GM19372 (cell line): ENCODE data around the gene NID1.
"Not testable (repeated sequence)": the region's sequence is repeated elsewhere in the genome, so short reads cannot be mapped to it uniquely, and the experiment has no call there.

Experiments used
- ATAC-seq: cut with Tn5 transposase; IDR thresholded peaks from one replicate; pipeline ENCODE4 v1.9.1; 2021; ENCODE audit warnings: mild to moderate bottlenecking, low read depth, moderate library complexity; ENCODE audit not compliant: unreplicated experiment

NID1 gene

GRCh38 chr1:236002025-236002390 lies 62.9 kb downstream of the NID1 start:
- ATAC-seq: no peak

DNA sequence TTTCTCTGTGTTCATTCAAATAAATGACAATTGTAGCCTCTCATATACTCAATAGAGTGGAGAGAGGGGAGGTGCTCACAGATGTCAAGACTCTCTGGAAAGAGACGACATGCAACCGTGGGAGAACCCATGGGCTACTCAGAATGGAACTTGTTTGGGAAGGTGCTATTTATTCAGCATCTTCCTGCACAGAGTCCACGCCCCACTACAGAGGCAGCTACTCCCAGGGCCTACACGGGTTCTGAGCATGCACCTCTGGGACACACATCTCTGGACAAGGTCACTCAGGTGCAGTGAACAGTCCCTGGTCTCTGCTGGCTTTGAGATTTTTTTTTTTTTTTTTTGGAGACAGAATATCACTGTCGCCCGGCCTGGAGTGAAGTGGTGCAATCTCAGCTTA lies 64.1 kb downstream of the NID1 start:
- no peak for ATAC-seq

GRCh38 chr1:235999259-235999925 lies 65.5 kb downstream of the NID1 start:
- peak; percentile 77 for ATAC-seq

DNA sequence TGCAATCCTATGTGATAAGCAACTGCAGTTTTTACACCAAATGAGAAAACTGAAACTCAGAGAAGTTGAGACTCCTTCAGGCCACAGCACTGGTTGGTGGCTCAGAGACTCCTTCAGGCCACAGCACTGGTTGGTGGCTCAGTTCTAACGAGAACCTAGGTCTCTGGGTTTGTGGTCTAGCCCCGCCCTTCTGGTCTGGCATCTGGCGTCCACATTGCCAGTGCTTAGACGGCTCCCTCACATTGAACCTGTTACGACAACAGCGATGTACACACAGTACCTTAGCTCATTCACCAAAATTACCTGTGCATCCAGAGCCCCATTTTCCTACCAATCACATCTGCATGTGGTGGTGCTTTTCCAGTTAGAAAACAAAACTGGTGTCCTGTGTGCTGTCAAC lies 66.1 kb downstream of the NID1 start:
- ATAC-seq: peak; percentile 31

GRCh38 chr1:235997931-235998330 lies 67.0 kb downstream of the NID1 start:
- ATAC-seq: no peak

DNA sequence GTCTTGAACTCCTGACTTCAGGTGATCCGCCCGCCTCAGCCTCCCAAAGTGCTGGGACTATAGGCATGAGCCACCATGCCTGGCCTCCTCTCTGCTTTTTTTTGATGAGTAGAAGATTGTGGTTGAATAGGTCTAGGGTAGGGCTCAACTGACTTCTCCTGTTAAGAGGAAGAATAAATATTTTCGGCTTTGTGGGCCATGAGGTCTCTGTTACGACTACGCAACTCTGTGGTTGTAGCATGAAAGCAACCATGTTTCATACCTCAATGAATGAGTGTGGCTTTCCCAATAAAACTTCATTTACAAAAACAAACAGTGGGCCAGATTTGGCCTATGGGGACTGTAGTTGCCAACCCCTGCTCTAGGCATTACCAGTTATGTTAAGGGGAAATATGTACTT lies 67.8 kb downstream of the NID1 start:
- no peak for ATAC-seq

DNA sequence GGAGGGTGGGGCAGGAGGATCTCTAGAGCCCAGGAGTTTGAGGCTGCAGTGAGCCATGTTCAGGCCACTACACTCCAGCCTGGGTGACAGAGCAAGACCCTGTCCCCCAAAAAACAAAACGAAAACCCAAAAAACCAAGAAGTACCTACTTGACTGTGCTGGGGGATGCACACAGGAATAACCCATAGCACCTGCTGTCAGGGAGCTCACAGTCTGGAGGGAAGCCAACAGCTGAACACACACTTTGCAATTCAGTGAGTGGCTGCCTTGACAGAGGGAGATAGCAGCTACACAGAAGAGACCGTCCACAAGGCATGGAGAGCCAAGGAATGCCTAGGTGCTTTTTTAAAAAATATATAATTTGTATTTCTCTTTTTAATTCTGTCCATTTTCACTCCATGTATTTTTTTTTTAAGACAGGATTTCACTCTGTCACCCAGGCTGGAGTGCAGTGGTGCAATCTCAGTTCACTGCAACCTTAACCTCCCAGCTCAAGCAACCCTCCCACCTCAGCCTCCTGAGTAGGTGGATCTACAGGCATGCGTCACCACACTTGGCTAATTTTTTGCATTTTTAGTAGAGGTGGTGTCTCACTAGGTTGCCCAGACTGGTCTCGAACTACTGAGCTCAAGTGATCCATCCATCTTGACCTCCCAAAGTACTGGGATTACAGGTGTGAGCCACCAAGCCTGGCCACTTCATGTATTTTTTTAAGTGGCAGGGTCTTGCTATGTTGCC lies 68.7 kb downstream of the NID1 start:
- ATAC-seq: no peak

DNA sequence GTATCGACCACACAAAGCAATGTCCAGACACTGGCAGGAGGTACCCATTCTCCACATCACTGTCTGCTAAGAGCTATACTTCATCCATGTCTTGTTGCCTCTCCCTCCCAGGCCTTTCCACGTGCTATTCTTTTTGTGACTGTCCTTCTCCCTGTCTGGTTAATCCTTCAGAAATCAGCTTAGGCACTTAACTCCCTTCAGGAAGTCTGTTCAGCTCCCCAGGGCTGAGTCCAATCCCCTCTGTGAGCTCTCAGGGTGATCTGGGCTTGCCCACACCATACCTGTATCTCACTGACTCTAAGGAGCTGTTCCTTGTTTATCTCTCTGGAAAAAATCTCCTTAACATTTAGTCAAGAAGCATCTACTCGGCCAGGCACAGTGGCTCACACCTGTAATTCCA lies 69.4 kb downstream of the NID1 start:
- ATAC-seq: no peak

DNA sequence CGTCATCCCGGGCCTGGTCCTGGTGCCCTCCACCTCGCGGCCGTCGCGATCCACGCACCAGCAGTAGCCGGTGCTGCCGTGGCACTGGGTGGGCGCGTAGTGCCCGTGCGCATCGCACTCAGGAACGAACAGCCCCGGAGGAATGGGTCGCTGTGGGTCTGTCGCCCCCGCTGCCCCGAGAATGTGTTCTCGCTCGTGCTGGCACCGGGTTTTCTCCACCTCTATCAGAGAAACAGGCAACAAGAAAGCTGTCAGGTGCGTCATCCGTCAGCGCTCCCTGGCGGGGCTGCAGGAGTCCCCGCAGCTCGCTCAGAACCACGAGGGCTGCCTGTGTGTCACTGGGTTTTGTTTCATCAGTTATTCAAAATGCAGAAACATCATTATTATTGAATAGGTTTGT lies 71.2 kb downstream of the NID1 start:
- no peak for ATAC-seq

GRCh38 chr1:235992868-235993267 lies 72.0 kb downstream of the NID1 start:
- no peak for ATAC-seq

DNA sequence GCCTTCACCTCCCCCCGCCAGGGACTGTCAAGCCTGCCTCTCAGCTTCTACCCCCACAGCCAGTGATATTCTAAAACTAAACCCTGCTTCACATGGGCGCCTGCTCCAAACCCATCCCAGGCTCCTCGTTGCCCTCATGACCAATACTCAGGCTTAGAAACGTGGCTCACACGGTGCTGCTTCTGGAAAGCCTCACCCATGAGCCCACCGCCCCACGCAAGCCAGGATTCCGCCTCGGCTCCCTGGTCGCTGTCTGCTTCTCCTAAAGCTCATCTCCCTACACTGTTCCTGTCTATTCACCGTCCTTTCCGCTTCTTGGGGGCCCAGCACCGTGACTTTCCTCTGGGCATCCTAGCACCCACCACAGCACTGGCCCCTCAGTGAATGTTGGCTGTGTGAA lies 72.5 kb downstream of the NID1 start:
- no peak for ATAC-seq

GRCh38 chr1:235990330-235990795 lies 74.5 kb downstream of the NID1 start:
- no peak for ATAC-seq

- ATAC-seq: no peak
Observed at GRCh38 chr1:235989105-235989504, 75.8 kb downstream of the NID1 start.

- no peak for ATAC-seq
Observed at GRCh38 chr1:235986869-235987268, 78.0 kb downstream of the NID1 start.

- no peak for ATAC-seq
Observed at GRCh38 chr1:235984041-235984825, 80.7 kb downstream of the NID1 start.

- ATAC-seq: no peak
Observed at GRCh38 chr1:235980976-235981375, 83.9 kb downstream of the NID1 start.

DNA sequence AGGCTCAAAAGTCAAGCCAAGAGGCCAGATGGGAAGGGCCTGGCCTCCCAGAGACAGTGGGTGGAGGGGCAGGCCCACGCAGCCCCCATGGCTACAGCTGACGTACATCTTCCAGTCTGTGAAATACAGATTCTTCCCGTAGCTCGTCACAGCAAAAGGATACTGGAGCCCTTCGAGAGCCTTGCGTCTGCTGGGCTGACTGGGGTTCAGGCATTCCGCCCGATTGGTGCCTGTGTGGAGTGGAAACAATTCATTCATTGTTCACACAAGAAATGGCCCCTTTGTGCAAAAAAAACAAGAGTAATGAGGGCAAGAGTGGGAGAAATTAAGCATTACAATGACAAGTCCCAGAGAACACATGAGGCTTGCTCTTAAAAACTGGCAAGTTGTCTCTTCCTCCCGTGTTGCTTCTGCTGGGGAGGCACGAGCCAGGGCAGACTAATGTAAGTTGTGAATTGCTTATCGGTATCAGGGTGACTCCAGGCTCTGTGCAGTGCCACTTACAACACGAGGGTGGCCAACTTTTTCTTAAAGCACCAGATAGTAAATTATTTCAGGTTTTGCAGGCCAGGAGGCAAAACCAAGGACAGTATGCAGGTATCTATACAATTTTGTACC lies 85.1 kb downstream of the NID1 start:
- ATAC-seq: no peak

- no peak for ATAC-seq
Observed at GRCh38 chr1:235979176-235979575, 85.7 kb downstream of the NID1 start.

GRCh38 chr1:235976490-235976889 lies 88.4 kb downstream of the NID1 start:
- ATAC-seq: no peak

- ATAC-seq: no peak
Observed at GRCh38 chr1:235974616-235975015, 90.3 kb downstream of the NID1 start.

- ATAC-seq: not testable (repeated sequence)
Observed at GRCh38 chr1:235972691-235973090, 92.2 kb downstream of the NID1 start.
